Activated CD4-positive, alpha-beta T cell treated with anti-CD3 and anti-CD28 coated beads, Interleukin-2, Interleukin-4, amounts not matched to agents 100 ng/mL and 50 ng/mL, durations not matched to agents 16 hours and 8 hours (primary cell): ENCODE measurements around the gene RGCC.

Experiments used
- DNase-seq: peaks from one replicate; pipeline ENCODE4 v3.0.0-alpha.2; 2020; ENCODE audit warnings: low spot score

The RGCC gene

GRCh38 chr13:41516166-41516565 lies 58.8 kb downstream of the RGCC start:
- DNase-seq: no peak

GRCh38 chr13:41516760-41517159 lies 59.4 kb downstream of the RGCC start:
- no peak for DNase-seq

- no peak for DNase-seq
Observed at GRCh38 chr13:41520016-41520659, 62.8 kb downstream of the RGCC start.
